Ectodermal cell (in vitro differentiated cells): ENCODE results near the gene PAX1.

Experiments used
- H3K27ac ChIP-seq: 2 replicates; pipeline ENCODE4 v1.7.0; 2013; ENCODE audit warnings: mild to moderate bottlenecking, low read depth, low read length; ENCODE audit not compliant: insufficient read depth, poor library complexity, severe bottlenecking
- H3K27me3 ChIP-seq: 2 replicates; pipeline ENCODE4 v1.7.0; 2013; ENCODE audit warnings: mild to moderate bottlenecking, low read length; ENCODE audit not compliant: insufficient read depth, control insufficient read depth, poor library complexity, severe bottlenecking
- H3K36me3 ChIP-seq: one replicate; pipeline ENCODE4 v1.7.0; 2013; ENCODE audit warnings: low read length; ENCODE audit not compliant: control insufficient read depth, insufficient read depth
- H3K4me1 ChIP-seq: one replicate; pipeline ENCODE4 v1.7.0; 2013; ENCODE audit warnings: low read length; ENCODE audit not compliant: control insufficient read depth, insufficient read depth
- H3K4me3 ChIP-seq: 2 replicates; pipeline ENCODE4 v1.7.0; 2013; ENCODE audit warnings: low read depth, low read length, control low read depth; ENCODE audit not compliant: insufficient read depth
- H3K9me3 ChIP-seq: 2 replicates; pipeline ENCODE4 v1.7.0; 2013; ENCODE audit warnings: mild to moderate bottlenecking, low read length, moderate library complexity; ENCODE audit not compliant: control insufficient read depth
- WGBS, 2 experiments: methylation state at CpG; one replicate each; pipeline ENCODE4 v1.1.7; 2013; ENCODE audit warnings: missing lambda C conversion rate in 2 of 2; 5-methylcytosine and 5-hydroxymethylcytosine counted together

Gene PAX1

DNA sequence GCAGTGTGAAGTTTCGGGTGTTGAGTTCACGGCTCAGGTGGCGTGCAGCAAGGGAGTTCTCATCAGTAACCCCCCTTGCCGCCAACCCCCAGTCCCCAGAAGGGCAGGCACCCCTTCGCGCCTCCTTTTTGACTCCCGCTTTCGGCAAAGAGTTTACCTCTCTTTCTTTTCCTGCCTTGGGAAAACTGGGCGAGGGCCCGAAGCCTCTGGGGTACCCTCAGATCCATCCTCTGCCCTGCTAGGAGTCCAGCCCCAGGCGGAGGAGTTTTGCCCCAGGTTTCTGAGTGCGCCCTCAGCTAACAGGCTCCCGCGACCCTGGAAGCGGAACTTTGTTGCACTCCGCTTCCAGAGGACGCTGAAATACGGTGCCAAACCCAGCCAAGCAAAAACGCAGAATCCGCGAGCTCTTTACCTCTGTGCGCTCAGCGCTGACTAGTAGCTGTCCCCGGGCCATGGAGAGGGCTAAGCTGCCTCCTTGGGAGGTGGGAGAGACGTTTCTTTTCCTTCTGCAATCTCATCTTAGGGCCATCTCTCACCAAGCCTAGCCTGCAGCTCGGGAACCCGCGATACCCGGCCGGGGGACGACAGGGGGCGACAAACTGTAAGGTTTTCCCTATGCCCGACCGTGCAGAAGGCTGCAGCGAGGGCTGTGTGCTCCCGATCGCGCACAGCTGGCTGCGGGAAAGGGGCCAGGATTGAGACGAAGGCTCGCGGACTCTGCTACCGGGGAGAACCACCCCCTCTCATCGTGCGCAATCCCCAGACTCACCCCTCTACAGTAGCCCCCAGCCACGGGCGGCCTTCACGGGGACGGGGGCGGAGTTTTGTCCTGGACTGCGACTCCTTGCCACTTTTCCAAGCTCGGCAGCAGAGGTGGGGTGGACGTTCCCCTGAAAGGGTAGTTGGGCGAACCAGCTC lies 2.7 kb upstream of the PAX1 start:
- Histone ChIP-seq H3K9me3 (no peaks in the 10 kb centered on the region), H3K36me3 (no peaks in the 10 kb centered on the region), H3K4me1 (peaks cover 12% of the 10 kb centered on the region), H3K27me3 (peaks cover 100% of the 10 kb centered on the region), H3K27ac (no peak overlapping the region), H3K4me3 (no peak overlapping the region)
- 2% methylated on average over 54 of the region's 54 CpGs for WGBS, 2 experiments

DNA sequence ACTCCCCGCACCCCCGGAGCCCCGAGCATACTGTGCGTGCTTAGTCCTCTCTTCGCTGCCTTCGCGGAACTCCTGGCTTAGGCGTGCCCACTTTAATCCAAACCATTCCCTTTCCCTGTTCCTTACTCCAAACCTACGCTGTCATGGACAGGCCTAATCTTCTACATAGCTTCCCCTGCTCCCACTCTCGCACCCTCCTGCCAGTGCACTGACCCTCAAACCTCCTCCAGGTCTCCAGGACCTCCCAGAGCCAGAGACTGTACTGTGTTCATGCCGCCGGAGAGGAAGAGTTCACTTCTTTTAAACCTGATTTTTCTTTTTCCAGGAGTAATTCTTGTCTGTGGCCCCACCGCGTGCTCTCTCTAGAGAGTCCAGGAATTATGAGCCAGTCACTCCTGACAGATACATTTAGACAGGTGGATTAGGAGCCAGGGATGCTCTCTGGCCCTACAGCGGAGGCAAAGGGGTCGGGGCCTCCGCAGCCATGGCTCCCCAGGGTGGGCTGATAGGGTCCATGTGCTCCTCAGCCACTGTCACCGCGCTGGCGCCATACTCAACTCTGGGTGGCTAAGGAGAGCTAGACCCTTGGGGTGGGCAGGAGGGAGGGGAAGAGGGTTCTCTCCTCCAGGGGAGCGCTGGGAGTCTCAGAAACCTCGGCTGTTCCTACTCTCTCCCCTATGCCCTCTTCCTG lies 1.6 kb upstream of the PAX1 start:
- peaks cover 12% of the 10 kb centered on the region for H3K4me1 ChIP-seq
- H3K9me3 ChIP-seq, result no peaks in the 10 kb centered on the region
- 6 to 7% methylated on average over 22 of the region's 22 CpGs for WGBS, 2 experiments
- H3K4me3 ChIP-seq, result no peak overlapping the region
- H3K27ac ChIP-seq, result no peak overlapping the region
- peaks cover 100% of the 10 kb centered on the region for H3K27me3 ChIP-seq
- H3K36me3 ChIP-seq, result no peaks in the 10 kb centered on the region

DNA sequence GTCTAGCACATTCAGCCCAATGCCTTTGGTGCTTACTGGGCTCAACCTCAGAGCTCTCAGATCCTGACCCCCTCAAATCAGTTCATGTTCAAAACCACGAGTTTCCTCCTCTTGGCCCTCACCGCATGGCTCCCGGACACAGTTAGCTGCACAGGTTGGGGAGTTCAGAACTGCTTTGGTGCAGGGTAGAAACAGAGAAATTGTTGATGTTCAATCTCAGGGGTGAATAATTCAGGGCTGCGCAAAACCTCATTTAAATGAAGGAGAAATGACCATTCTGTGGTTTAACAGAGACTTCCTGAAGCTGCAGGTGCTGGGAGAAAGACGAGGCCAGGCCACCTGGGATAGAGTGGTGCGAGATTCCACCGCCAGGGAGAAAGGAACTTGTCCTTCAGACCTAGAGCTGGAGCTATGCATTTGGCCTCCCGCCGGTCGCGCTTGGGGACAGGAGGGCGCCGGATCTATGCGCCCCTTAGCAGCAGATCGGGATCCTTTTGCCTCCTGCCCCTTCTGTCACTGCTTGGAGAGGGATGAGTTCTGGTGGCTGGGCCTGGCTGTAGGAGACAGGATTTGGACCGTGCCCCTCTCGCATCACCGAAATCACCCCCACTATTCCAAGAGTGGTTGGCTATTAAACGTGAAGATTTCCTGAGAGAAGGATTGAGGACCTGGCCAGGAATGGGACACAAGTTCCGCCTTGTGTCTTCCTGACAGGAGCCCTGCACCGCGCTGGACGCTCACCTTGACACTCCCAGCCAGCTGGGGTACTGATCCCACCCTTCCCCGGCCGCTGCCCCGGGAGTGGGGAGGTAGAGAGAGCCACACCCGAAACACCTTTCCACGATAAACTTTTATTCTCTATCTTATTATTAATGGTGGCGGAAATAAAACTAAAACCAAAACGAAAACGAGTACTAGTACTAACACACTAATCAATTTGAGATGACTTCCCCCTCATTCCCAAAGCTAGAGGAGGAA lies 767 bp upstream of the PAX1 start:
- Histone ChIP-seq H3K27ac (no peak overlapping the region), H3K9me3 (no peaks in the 10 kb centered on the region), H3K4me1 (peaks cover 12% of the 10 kb centered on the region), H3K4me3 (no peak overlapping the region), H3K27me3 (peaks cover 100% of the 10 kb centered on the region), H3K36me3 (no peaks in the 10 kb centered on the region)
- WGBS, 2 experiments, result 5 to 7% methylated on average over 24 to 28 of the region's 31 CpGs

DNA sequence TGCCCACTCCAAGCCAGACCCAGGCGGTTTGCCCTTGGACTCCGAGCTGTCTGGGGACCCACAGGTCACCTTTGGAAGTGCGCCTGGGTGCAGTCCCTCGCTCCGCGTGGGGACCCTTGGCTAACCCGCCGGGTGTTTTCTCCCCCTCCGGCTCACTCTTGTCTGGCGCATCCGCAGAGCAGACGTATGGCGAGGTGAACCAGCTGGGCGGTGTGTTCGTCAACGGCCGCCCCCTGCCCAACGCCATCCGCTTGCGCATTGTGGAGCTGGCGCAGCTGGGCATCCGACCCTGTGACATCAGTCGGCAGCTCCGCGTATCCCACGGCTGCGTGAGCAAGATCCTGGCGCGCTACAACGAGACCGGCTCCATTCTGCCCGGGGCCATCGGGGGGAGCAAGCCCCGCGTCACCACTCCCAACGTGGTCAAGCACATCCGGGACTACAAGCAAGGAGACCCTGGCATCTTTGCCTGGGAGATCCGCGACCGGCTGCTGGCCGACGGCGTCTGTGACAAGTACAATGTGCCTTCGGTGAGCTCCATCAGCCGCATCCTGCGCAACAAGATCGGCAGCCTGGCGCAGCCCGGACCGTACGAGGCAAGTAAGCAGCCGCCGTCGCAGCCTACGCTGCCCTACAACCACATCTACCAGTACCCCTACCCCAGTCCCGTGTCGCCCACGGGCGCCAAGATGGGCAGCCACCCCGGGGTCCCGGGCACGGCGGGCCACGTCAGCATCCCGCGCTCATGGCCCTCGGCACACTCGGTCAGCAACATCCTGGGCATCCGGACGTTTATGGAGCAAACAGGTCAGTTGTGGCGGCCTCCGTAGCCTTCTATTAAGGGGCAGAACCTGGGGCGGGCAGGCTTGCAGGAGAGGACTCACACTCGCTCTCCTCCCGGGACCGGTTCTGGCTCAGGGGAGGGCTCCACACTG lies 1.1 kb downstream of the PAX1 start:
- Histone ChIP-seq H3K4me3 (no peak overlapping the region), H3K9me3 (no peaks in the 10 kb centered on the region), H3K36me3 (no peaks in the 10 kb centered on the region), H3K4me1 (peaks cover 12% of the 10 kb centered on the region), H3K27ac (no peak overlapping the region), H3K27me3 (peaks cover 100% of the 10 kb centered on the region)
- WGBS, 2 experiments, result 2 to 3% methylated on average over 76 of the region's 76 CpGs

DNA sequence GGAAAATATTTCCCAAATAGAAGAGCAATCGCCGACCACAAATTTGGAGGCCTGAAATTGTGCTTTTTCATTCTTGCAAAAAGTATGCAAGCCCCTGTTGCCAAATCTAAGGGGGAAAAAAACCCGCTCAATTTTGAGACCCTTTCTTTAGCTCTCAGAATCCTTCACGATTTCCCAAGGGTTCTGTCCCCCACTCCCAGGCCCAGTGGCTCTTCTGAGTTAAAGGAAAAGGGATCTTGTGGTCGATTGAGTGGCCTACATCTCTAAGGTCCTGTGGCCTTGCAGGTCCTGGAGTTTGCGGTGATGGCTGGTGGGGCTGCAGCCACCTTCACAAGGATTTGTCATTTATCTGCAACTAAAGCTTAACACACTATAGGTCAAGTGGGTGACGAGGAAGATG lies 1.8 kb downstream of the PAX1 start:
- peaks cover 12% of the 10 kb centered on the region for H3K4me1 ChIP-seq
- no peaks in the 10 kb centered on the region for H3K36me3 ChIP-seq
- 15 to 19% methylated on average over 7 of the region's 7 CpGs for WGBS, 2 experiments
- H3K9me3 ChIP-seq, result no peaks in the 10 kb centered on the region
- H3K4me3 ChIP-seq, result no peak overlapping the region
- H3K27me3 ChIP-seq, result peaks cover 100% of the 10 kb centered on the region
- no peak overlapping the region for H3K27ac ChIP-seq

DNA sequence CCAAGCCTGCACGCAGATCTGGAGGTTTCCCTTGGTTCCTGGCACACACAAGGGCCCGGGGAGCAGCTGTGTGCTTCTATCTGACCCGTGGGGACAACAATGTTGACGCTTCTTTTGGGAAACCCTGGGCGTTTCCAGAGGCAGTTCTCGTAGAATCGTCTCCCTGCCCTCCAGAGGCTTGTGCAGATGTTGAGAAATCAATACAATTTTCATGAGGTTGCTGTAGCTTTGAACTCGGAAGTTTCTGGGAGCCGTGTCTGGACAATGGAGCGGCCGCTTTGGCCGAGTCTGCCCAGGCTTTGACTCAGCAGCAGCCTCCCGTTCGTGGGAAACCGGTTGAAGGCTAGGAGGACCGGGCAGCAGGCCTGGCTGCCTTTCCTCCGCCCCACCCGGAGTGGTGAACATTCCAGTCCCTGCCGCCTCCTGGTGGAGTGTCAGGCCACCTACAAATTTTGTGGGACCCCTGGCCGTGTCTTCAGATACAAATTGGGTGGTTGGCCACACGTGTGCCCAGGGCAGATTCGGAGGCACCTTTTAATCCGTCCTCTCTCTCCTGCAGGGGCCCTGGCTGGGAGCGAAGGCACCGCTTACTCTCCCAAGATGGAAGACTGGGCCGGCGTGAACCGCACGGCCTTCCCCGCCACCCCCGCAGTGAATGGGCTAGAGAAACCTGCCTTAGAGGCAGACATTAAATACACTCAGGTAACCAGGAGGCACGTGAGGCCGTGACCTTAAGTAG lies 2.7 kb downstream of the PAX1 start:
- Histone ChIP-seq H3K27me3 (peaks cover 100% of the 10 kb centered on the region), H3K4me3 (no peak overlapping the region), H3K36me3 (no peaks in the 10 kb centered on the region), H3K27ac (no peak overlapping the region), H3K4me1 (peaks cover 12% of the 10 kb centered on the region), H3K9me3 (no peaks in the 10 kb centered on the region)
- 5% methylated on average over 33 of the region's 33 CpGs for WGBS, 2 experiments

DNA sequence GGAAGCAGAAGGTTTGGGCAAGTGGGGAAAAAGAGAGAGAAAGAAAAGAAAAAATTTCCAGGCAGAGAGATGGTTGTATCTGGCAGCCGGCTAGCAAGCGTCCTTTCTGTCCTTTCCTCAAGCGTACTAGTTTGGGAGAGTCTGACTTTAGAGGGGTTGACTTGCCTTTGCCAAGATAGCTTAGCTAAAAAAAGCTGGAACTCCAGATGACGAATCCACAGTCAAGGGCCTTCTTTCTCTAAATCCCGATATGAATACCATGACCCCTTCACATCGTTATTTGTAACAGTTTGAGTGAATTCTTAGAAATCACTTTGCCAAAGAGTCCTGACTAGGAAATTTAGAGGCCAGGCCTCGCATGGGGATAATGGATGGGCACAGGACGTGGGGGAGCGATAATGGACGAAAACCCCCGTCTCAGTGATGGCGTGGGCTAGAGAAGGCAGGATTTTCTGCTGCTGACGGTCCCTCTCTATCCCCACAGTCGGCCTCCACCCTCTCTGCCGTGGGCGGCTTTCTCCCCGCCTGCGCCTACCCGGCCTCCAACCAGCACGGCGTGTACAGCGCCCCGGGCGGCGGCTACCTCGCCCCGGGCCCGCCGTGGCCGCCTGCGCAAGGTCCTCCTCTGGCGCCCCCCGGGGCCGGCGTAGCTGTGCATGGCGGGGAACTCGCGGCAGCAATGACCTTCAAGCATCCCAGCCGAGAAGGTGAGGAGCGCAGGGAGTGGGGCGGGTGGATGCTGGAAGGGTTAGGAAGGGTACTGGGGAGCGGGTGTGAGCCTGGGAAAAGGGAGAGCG lies 3.5 kb downstream of the PAX1 start:
- H3K27me3 ChIP-seq, result peaks cover 100% of the 10 kb centered on the region
- WGBS, 2 experiments, result 2 to 4% methylated on average over 43 of the region's 43 CpGs
- no peak overlapping the region for H3K27ac ChIP-seq
- H3K36me3 ChIP-seq, result no peaks in the 10 kb centered on the region
- no peak overlapping the region for H3K4me3 ChIP-seq
- peaks cover 7% of the 10 kb centered on the region for H3K4me1 ChIP-seq
- H3K9me3 ChIP-seq, result no peaks in the 10 kb centered on the region

DNA sequence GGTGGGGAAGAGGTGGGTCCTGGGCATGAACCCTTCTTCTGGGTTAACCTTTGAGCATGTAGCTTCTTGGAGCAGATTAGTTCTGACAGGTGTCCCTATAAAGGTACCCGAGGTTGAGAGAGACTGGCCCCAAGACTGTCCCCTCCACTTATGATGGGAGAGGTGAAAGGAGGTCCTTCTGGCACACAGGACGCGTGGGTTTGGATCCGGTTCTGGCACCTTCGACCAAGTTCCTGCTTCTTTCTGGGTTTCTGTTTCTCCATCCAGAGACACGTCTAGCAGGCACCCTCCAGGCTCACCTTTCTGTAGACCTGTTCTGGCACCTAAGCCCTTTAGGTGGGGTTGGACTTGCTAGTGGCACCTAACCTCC lies 4.1 kb downstream of the PAX1 start:
- H3K27me3 ChIP-seq, result peaks cover 100% of the 10 kb centered on the region
- H3K9me3 ChIP-seq, result no peaks in the 10 kb centered on the region
- no peaks in the 10 kb centered on the region for H3K36me3 ChIP-seq
- H3K4me1 ChIP-seq, result peaks cover 7% of the 10 kb centered on the region
- no peak overlapping the region for H3K27ac ChIP-seq
- H3K4me3 ChIP-seq, result no peak overlapping the region
- 9 to 11% methylated on average over 6 of the region's 6 CpGs for WGBS, 2 experiments
